ENCODE data around the gene PANK4. TPM values are rescaled to one million over a fixed set of nuclear protein-coding genes. Genes with fewer than 3 reads are reported as not detected.
A peak's percentile ranks its signal among the peaks of the same experiment; 100 is the strongest.

The PANK4 gene
- total and polyA plus RNA-seq, 10 of the 15 experiments (the other 5 are each of a cell fraction or from before 2014, with no cell fraction given): 0.35 to 38.0 (median 18.6) TPM

GRCh38 chr1:2555634-2556276 lies 29.4 kb upstream of the PANK4 start (continued):
- TF ChIP-seq ZBTB40 (IDR thresholded peaks at IDR 0.05; ENCODE audit: borderline replicate concordance) (no peak), RELB (IDR thresholded peaks at IDR 0.05; ENCODE audit: low read depth) (peak; percentile 83), BMI1 (IDR thresholded peaks at IDR 0.05; ENCODE audit: borderline replicate concordance) (no peak), IRF3 (IDR thresholded peaks at IDR 0.05) (no peak), SREBF2 (IDR thresholded peaks at IDR 0.05; ENCODE audit: low read length) (no peak), ZNF274 (IDR thresholded peaks at IDR 0.05; ENCODE audit: insufficient read depth, insufficient read length) (no peak), RELA (IDR thresholded peaks at IDR 0.05; ENCODE audit: borderline replicate concordance, partially characterized antibody) (peak; percentile 63), FOS (IDR thresholded peaks at IDR 0.05; ENCODE audit: borderline replicate concordance, extremely low read depth, insufficient read length) (peak; percentile 34), KAT2A (conservative IDR thresholded peaks at IDR 0.05; ENCODE audit: control insufficient read depth, low read depth, low read length) (no peak), CTCF (IDR thresholded peaks at IDR 0.05 in 2 of 3, conservative IDR thresholded peaks at IDR 0.05 in 1 of 3; ENCODE audit: control insufficient read depth in 2 of 3, extremely low read depth in 1 of 3, insufficient read depth in 1 of 3, low read depth in 3 of 3, low read length in 3 of 3) (no peak), IRF4 (IDR thresholded peaks at IDR 0.05; ENCODE audit: low read depth, low read length) (peak; percentile 41; the same call in 1 of the 2 replicates), SUZ12 (IDR thresholded peaks at IDR 0.05; ENCODE audit: unreplicated experiment) (no peak), EGR1 (IDR thresholded peaks at IDR 0.05; ENCODE audit: borderline replicate concordance in 1 of 2, low read depth in 2 of 2, low read length in 2 of 2) (peak in 1 of 2 experiments; percentile 70; a peak in 2 of 3 replicates), ZNF622 (IDR thresholded peaks at IDR 0.05) (no peak), NKRF (conservative IDR thresholded peaks at IDR 0.05) (peak; percentile 39), POLR2AphosphoS5 (IDR thresholded peaks at IDR 0.05; ENCODE audit: low read length) (peak; percentile 70), MYC (IDR thresholded peaks at IDR 0.05; ENCODE audit: insufficient read depth, insufficient read length, insufficient replicate concordance, low read length, severe bottlenecking) (peak; percentile 40), SP1 (IDR thresholded peaks at IDR 0.05; ENCODE audit: low read depth, low read length) (peak; percentile 31), PAX8 (IDR thresholded peaks at IDR 0.05) (no peak)

All from GM12878 (cell line).